GM21367 (cell line): Measurements from ENCODE around the gene CTNNB1.
"Not testable (repeated sequence)": the region's sequence is repeated elsewhere in the genome, so short reads cannot be mapped to it uniquely, and the experiment has no call there.

ENCODE experiments used
- ATAC-seq: cut with Tn5 transposase; IDR thresholded peaks from one replicate; pipeline ENCODE4 v1.9.1; 2021; ENCODE audit not compliant: unreplicated experiment

Gene CTNNB1

DNA sequence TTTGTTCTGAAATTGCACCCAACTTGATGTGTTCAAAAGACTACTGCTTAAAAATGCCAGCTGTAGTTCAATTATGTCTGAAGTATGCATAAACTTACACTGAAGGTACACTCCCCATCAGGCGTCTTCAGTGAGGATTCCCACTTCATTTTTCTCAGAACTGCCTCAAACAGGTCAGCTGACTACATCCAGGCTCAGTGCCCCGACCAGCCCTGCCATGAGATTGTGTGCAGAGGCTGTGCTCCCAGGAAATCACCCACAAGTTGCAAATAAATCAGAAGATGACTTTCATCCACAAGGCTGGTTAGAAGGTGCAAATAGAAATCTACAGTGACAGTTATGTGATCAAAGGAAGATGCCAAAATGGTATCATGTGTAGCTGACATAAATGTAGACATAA, 51.5 kb downstream of the CTNNB1 start:
- ATAC-seq, result no peak

DNA sequence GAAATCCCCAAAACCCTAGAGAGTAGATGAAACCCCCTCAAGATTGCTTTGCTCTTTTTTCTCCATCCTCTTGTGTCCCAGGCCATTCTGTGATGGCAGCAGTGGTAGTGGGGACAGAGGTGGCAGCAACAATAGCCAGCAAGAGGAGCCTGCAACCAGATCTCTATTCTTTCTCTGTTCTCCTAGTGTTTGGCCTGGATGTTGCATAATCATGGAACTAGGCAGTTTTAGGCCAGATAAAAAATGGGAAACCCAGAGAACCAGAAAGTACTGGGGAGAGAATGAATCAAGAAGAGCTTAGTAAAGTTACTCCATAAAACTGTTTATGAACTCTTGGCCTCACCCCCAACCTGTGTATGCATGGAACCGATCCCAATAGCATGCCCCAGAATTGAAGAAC, 52.3 kb downstream of the CTNNB1 start:
- no peak for ATAC-seq

DNA sequence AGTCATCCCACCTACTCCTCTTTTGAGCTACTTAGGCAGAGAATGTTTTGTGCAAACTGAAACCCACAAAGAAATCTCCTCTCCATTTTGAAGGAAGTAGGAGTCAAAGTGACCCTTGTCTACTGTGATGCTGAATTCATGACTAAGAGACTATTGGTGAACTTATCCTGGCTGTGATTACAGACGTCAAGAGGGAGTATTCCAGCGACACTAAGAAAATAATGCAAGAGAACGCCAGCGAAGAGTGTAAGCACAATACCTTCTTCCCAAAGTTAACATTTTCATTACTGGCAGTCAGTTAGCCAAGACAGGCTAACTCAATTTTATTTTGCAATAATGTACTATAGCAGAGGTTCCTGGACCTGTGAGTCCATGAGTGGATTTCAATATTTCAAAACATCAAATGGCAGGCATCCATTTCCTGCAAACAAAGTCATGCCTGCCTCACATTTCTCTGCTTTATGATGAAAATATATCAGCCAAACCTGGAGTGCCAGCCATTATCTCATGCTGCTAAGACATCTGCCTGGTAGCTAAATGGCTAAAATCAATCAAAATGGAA, 59.0 kb downstream of the CTNNB1 start:
- no peak for ATAC-seq

DNA sequence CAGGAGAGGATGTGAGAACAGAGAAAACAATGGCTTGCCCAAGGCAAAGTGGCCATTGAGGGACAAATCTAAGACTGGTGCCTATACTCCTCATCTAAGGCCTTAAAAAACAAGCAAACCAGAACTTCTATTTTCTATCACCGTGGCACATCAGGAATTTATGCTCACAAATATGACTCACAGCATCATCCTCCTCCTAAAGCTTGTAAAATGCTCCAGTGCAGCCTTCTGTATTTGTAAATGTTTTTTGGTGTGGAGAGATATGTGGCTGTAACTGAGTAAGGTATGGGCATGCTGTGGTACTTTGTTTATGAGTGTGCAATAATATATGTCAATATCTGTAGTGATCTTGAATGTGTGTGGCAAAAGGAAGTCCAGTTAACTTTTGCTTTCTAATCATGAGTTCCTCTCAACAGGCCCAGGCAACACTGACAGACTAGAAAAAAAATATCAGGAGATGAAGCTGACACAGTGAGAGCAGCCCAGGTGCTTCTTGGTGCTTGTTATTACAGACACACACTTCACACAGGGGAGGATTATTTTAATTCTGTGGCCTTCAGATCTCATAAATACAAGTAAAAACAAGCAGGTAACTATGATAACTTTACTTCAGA, 60.3 kb downstream of the CTNNB1 start:
- no peak for ATAC-seq

DNA sequence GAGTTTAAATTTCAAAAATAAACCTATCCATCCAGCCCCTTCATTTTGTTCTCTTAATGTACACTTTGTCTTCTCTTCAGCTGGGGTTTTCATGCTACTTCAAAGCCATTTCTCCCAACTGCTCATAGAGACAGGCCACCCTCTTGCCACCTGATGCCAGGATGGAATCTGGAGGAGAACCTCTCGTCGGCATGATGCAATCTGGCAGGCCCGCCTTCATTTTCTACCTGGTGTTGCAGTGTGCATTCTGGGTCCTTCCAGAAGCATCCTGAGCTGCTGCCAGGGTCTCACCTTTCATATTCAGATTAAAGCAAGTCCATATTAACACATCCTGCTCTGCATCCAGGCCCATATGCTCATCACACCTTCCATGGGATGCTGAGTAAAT, 60.8 kb downstream of the CTNNB1 start:
- no peak for ATAC-seq

DNA sequence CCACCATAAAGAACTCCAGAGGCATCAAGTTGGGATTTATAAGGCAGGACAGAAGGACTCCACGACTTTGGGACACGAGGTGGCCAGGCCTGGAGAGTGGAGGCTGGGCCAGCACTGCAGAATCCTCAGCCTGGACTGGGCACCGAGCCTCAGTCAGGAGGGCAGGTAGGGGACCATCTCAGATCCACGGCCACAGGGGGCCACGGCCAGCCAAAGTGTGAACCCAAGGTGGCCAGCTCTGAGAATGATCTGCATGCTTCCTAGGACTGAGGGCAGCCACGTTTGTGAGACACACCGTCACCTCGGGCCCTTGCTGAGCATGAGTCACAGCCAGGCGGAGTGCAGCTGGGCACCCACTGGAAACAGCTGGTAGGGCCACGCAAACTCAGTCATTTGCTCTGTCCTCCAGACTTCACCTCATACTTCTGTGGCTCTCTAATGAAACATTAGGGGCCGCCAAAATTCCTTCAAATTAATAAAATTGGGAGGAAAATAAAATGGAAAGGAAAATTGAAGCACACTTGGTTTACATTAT, 65.8 kb downstream of the CTNNB1 start:
- ATAC-seq, result no peak

DNA sequence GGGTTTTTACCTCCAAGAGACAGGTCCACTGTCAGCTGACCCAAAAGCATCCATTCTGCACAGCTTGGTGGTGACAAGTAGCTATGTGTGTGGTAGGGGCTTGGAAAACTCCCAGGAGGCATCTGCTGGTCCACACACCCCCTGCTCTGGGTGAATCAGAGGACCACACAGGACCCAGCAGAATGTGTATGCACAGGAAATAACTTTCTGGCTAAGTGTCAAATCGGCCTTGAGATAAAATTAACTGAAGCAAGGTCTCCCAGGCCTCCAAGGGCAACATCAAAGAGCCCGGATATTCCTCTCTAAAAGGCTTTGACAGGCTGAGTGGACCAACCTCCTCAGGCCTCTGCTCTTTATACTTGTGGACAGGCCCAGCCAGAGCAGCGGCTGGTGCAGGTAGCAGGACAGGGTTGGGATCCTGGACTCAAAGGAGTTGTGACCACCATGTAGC, 66.5 kb downstream of the CTNNB1 start:
- ATAC-seq, result no peak

DNA sequence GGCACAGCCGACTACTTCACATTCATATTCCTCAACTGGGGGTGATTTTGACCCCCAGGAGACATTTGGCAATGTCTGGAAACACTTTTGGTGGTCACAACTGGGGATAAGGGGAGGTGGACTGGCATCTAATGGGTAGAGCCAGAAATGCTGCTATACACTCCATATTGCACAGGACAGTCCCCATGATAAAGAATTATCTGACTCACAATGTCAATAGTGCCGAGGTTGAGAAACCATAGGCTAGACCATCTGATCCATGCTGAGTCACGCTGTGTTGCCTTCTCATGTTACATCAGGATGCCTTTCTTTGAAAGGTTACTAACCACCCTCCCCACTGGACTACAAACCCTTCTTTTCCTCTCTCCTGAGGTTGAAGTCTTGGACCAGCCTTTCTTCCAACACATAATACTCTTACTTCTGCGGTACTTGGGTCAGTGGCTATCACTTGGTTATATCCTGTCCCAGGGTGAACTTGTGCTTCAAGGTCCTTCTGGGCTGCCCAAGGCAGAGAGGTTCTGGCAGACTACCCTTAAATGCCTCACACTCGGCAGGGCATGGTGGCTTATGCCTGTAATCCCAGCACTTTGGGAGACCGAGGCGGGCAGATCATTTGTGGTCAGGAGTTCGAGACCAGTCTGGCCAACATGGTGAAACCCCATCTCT, 68.8 kb downstream of the CTNNB1 start:
- no peak for ATAC-seq

DNA sequence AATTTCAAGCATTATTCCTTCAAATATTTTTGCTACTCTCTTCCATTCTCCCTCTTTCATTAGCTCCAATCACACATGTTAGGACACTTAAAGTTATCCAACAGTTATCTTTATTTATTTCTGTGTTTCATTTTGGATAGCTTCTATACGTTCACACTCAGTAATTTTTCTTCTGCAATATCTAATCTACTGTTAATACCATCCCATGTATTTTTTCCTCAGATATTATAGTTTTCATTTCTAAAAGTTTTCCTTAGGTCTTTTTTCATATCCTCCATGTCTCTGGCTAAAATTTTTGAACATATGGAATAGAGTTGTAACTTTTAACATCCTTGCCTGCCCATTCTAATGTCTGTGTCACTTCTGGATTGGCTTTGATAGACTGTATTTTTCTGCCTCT, 73.4 kb downstream of the CTNNB1 start:
- ATAC-seq, result no peak

DNA sequence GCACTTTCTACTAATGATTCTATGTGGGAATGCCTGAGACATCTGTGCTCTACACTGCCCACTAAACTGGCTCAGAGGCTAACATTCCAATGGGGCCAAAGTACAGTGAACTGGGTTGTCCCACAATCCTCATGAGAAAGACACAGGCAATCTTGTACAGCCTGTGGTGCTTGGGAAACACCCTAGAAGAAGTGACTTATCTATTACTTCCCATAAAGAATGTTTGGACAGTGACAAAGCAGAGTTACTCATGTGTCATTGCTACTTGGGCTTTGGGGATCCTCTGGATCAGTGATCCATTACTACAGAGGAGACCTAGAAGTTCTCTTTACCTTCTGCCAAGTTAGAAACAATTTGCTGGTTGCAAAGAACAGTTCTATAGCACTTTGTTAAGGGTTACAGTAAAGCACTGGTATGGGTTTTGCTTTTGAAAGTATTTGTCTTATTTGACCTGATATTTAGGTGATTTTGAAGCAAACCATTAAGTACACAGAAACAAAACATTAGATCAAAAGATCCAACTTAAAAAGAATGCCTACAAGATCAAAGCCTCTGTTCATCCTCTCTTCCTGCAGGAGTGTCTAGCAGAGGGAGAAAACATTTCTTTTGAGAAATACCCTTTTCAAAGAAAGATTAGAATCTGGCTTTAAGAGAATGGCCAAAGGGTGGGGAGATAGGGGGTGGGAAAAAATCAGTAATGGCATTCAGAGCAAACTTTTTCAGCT, 75.8 kb downstream of the CTNNB1 start:
- no peak for ATAC-seq

DNA sequence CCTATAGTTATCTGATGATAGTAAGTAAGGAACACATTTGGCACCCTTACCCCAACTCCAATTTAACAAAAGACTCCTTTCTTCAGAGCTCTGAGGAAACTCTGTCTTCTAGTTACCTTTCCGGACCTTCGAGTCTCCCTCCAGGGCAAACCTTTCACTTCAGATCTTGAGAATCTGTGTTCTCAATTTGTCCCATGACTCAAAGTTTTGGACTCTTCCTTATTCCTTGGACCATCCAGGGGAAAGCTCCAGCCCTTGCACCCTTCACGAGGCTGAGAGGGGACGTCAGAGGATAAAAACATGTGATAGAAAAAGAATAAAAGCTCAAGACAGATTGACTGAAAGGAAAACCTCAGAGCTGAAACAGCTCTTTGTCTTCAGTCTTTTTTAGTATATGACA, 76.9 kb downstream of the CTNNB1 start:
- no peak for ATAC-seq

DNA sequence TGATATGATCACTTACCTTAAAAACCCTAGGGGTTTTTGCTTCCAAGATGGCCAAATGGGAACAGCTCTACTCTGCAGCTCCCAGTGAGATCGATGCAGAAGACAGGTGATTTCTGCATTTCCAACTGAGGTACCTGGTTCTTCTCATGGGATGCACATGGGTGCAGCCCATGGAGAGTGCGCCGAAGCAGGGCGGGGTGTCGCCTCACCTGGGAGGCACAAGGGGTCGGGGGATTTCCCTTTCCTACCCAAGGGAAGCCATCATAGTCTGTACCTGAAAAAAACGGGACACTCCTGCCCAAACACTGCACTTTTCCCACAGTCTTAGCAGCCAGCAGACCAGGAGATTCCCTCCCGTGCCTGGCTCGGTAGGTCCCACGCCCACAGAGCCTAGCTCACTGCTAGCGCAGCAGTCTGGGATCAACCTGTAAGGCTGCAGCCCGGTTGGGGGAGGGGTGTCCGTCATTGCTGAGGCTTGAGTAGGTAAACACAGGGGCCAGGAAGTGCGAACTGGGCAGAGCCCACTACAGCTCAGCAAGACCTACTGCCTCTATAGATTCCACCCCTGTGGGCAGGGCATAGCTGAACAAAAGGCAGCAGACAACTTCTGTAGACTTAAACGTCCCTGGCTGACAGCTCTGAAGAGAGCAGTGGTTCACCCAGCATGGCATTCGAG, 78.6 kb downstream of the CTNNB1 start:
- no peak for ATAC-seq

DNA sequence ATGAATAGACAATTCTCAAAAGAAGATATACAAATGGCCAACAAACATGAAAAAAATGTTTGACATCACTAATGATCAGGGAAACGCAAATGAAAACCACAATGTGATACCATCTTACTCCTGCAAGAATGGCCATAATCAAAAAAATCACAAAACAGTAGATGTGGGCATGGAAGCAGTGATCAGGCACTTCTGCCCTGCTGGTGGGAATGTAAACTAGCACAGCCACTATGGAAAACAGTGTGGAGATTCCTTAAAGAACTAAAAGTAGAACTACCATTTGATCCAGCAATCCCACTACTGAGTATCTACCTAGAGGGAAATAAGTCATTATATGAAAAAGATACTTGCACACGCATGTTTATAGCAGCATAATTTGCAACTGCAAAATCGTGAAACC, 85.6 kb downstream of the CTNNB1 start:
- not testable (repeated sequence) for ATAC-seq

DNA sequence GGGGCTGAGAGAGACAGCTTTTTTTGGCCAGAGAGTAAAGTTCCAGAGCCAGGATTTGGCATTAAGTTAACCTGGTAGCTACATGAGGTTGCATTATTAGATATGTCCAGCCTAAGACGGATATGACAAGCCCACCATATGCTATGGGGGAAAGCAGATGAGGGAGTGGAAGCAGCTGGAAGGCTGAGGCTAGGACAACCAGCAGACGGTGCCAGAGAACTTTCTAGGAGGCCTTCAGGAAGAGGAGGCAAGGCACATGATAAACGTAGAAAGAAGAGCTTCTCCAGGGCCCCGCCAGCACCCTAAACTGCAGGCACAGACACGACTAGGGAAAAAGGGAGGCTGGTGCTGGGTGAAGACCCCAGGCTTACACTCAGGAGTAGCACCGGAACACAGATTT, 87.0 kb downstream of the CTNNB1 start:
- ATAC-seq, result no peak

DNA sequence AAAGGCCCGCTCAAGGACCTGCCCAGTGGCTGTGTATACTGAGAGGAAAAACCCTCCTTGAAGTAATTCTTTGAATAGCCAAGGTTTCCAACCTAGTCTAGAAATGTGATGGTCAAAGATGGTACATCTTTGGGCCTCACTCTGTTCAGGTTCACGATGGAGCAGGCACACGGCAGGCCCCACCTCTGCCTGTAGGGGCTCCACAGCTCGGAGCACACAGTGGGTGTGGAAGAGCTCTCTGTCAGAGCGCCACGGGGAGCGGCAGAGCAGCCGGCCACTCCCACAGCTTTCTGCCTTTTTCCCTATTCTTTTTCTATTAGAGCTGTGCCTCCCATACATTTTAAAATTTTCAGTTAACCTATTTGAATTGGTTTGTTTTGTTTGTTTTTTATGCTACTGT, 89.5 kb downstream of the CTNNB1 start:
- no peak for ATAC-seq
